Stimulated activated CD4-positive, alpha-beta T cell treated with anti-CD3 and anti-CD28 coated beads, Interleukin-1b, Interleukin-23, amount 100 ng/mL, for 4 hours (primary cell): ENCODE measurements around the gene POFUT1.
"Not testable (repeated sequence)": the region's sequence is repeated elsewhere in the genome, so short reads cannot be mapped to it uniquely, and the experiment has no call there.

ENCODE experiments used
- DNase-seq, 2 donors: peaks; one replicate each; pipeline ENCODE4 v3.0.0-alpha.2; 2020; ENCODE audit warnings: low read depth in 2 of 2

Gene POFUT1

GRCh38 chr20:32207626-32208498 lies at the start of gene POFUT1, which contains the start of gene PLAGL2:
Gene POFUT1, plus strand, starts transcription at chr20:32207880. Its CDS starts 62 bp downstream, at chr20:32207942.
Gene PLAGL2, minus strand, starts transcription at chr20:32207743. Its CDS starts 5,565 bp downstream, at chr20:32202178.
- peak; percentile 84 to 91 for DNase-seq

- DNase-seq = no peak
These were observed 49.3 kb upstream of the POFUT1 start for GRCh38 chr20:32158351-32158750.

- no peak for DNase-seq
These were observed 48.6 kb upstream of the POFUT1 start for GRCh38 chr20:32158943-32159660.

GRCh38 chr20:32159766-32160221 lies 47.9 kb upstream of the POFUT1 start:
- no peak for DNase-seq

- no peak for DNase-seq
These were observed 47.3 kb upstream of the POFUT1 start for GRCh38 chr20:32160341-32160740.

GRCh38 chr20:32162351-32162750 lies 45.3 kb upstream of the POFUT1 start:
- no peak for DNase-seq

GRCh38 chr20:32163951-32164350 lies 43.7 kb upstream of the POFUT1 start:
- DNase-seq = no peak

- no peak for DNase-seq
These were observed 42.5 kb upstream of the POFUT1 start for GRCh38 chr20:32164984-32165735.

GRCh38 chr20:32165836-32166545 lies 41.7 kb upstream of the POFUT1 start:
- no peak for DNase-seq

GRCh38 chr20:32167552-32167951 lies 40.1 kb upstream of the POFUT1 start:
- DNase-seq = no peak

GRCh38 chr20:32168184-32168910 lies 39.3 kb upstream of the POFUT1 start:
- no peak for DNase-seq

- not testable (repeated sequence) for DNase-seq
These were observed 30.0 kb upstream of the POFUT1 start for GRCh38 chr20:32177696-32178095.

- DNase-seq = no peak
These were observed 28.2 kb upstream of the POFUT1 start for GRCh38 chr20:32179515-32179914.

- DNase-seq = no peak
These were observed 27.7 kb upstream of the POFUT1 start for GRCh38 chr20:32179934-32180333.

GRCh38 chr20:32181606-32182005 lies 26.1 kb upstream of the POFUT1 start:
- DNase-seq = no peak

- DNase-seq = no peak
These were observed 23.6 kb upstream of the POFUT1 start for GRCh38 chr20:32183947-32184635.

- no peak for DNase-seq
These were observed 22.6 kb upstream of the POFUT1 start for GRCh38 chr20:32184961-32185603.

- no peak for DNase-seq
These were observed 21.2 kb upstream of the POFUT1 start for GRCh38 chr20:32186506-32186905.

- no peak for DNase-seq
These were observed 19.1 kb upstream of the POFUT1 start for GRCh38 chr20:32188376-32189122.
